LoVo (cell line): Measurements from ENCODE around the gene GYPE.
"Not testable (repeated sequence)": the region's sequence is repeated elsewhere in the genome, so short reads cannot be mapped to it uniquely, and the experiment has no call there.

ENCODE experiments used
- DNase-seq: peaks from one replicate; pipeline ENCODE4 v3.0.0-alpha.2; 2016; ENCODE audit warnings: low spot score

Gene GYPE

GRCh38 chr4:143905440-143905839 is at the start of gene GYPE:
Gene GYPE (minus strand): TSS chr4:143905559. CDS start chr4:143905507, 52 bp downstream.
- DNase-seq = not testable (repeated sequence)

- DNase-seq = not testable (repeated sequence)
These were observed 46.2 kb upstream of the GYPE start for GRCh38 chr4:143951458-143951972.

GRCh38 chr4:143950967-143951366 is 45.6 kb upstream of the GYPE start:
- DNase-seq = not testable (repeated sequence)

GRCh38 chr4:143950185-143950584 is 44.8 kb upstream of the GYPE start:
- DNase-seq = not testable (repeated sequence)

GRCh38 chr4:143947493-143947892 is 42.1 kb upstream of the GYPE start:
- not testable (repeated sequence) for DNase-seq

- DNase-seq = not testable (repeated sequence)
These were observed 35.3 kb upstream of the GYPE start for GRCh38 chr4:143940708-143941107.

GRCh38 chr4:143939528-143939927 is 34.2 kb upstream of the GYPE start:
- no peak for DNase-seq

- DNase-seq = not testable (repeated sequence)
These were observed 33.5 kb upstream of the GYPE start for GRCh38 chr4:143938890-143939289.

- no peak for DNase-seq
These were observed 15.8 kb upstream of the GYPE start for GRCh38 chr4:143921181-143921580.

GRCh38 chr4:143916485-143916884 is 11.1 kb upstream of the GYPE start:
- not testable (repeated sequence) for DNase-seq

- not testable (repeated sequence) for DNase-seq
These were observed 7.1 kb upstream of the GYPE start for GRCh38 chr4:143912478-143912877.

GRCh38 chr4:143911528-143912417 is 6.4 kb upstream of the GYPE start:
- not testable (repeated sequence) for DNase-seq

- not testable (repeated sequence) for DNase-seq
These were observed 5.5 kb upstream of the GYPE start for GRCh38 chr4:143910906-143911305.

- DNase-seq = peak; percentile 4
These were observed 2.5 kb upstream of the GYPE start for GRCh38 chr4:143907811-143908210.

GRCh38 chr4:143904431-143904830 is 928 bp downstream of the GYPE start:
- DNase-seq = not testable (repeated sequence)

- DNase-seq = not testable (repeated sequence)
These were observed 15.0 kb downstream of the GYPE start for GRCh38 chr4:143890323-143890722.

- DNase-seq = not testable (repeated sequence)
These were observed 17.2 kb downstream of the GYPE start for GRCh38 chr4:143888189-143888588.

- DNase-seq = not testable (repeated sequence)
These were observed 20.4 kb downstream of the GYPE start for GRCh38 chr4:143884965-143885364.

GRCh38 chr4:143883529-143883928 is 21.8 kb downstream of the GYPE start:
- no peak for DNase-seq

- DNase-seq = no peak
These were observed 22.5 kb downstream of the GYPE start for GRCh38 chr4:143882892-143883291.

- DNase-seq = not testable (repeated sequence)
These were observed 25.8 kb downstream of the GYPE start for GRCh38 chr4:143879561-143879960.

- DNase-seq = not testable (repeated sequence)
These were observed 30.0 kb downstream of the GYPE start for GRCh38 chr4:143875357-143875756.
